ENCODE measurements around the gene TPPP3. TPM values are rescaled to one million over a fixed set of nuclear protein-coding genes. Genes with fewer than 3 reads are reported as not detected.

TPPP3 gene
- total RNA-seq: 100 to 1,000 TPM in 1 of 4 donors, 10 to 100 TPM in 3; 14.8 to 111 (median 55.0) TPM

GRCh38 chr16:67393111-67393787, at the start of gene TPPP3:
Gene TPPP3 (minus strand): TSS chr16:67393498. CDS start chr16:67391111, 2,387 bp downstream.
- 4% methylated on average over 5 of the region's 56 CpGs; no CpG with 5 or more reads in 1 of the 2 donors for WGBS, 2 donors (ENCODE audit: low coverage in 1 of 2)
- ATAC-seq: peak; percentile 91
- H3K27ac ChIP-seq: peak within 1 kb of the TSS; percentile 60 to 89 (median 88)
- peak in 3 of 4 experiments; percentile 76 to 90 (median 82) for TF ChIP-seq CTCF (IDR thresholded peaks at IDR 0.05)
- no peak for TF ChIP-seq EP300 (IDR thresholded peaks at IDR 0.05)
- TF ChIP-seq POLR2AphosphoS5 (IDR thresholded peaks at IDR 0.05): peak; percentile 57
- TF ChIP-seq POLR2A (IDR thresholded peaks at IDR 0.05): peak; percentile 57 to 62
- H3K27me3 ChIP-seq: no peaks in the 10 kb centered on the region
- no peaks in the 10 kb centered on the region for H3K9me3 ChIP-seq
- H3K4me3 ChIP-seq: peak within 1 kb of the TSS; percentile 52 to 63
- peaks cover 3 to 89% (median 63%) of the 10 kb centered on the region in 3 donors for H3K4me1 ChIP-seq
- H3K36me3 ChIP-seq: no peaks in the 10 kb centered on the region

- 70 to 76% methylated on average over 5 to 8 of the region's 13 CpGs for WGBS, 2 donors (ENCODE audit: low coverage in 1 of 2)
- no peaks in the 10 kb centered on the region for H3K9me3 ChIP-seq
- TF ChIP-seq POLR2A (IDR thresholded peaks at IDR 0.05): no peak
- no peak for TF ChIP-seq POLR2AphosphoS5 (IDR thresholded peaks at IDR 0.05)
- TF ChIP-seq CTCF (IDR thresholded peaks at IDR 0.05): no peak
- TF ChIP-seq EP300 (IDR thresholded peaks at IDR 0.05): no peak
- no peaks in the 10 kb centered on the region for H3K27me3 ChIP-seq
- H3K4me1 ChIP-seq: peaks cover 0 to 76% (median 39%) of the 10 kb centered on the region in 3 donors
- peak overlapping the region in 3 of 4 donors; percentile 5 to 54 (median 24) for H3K27ac ChIP-seq
- H3K4me3 ChIP-seq: no peak overlapping the region
- H3K36me3 ChIP-seq: peaks cover 0 to 83% of the 10 kb centered on the region in 2 donors
- ATAC-seq: no peak
Measured at GRCh38 chr16:67442581-67443255, 49.4 kb upstream of the TPPP3 start.

GRCh38 chr16:67441907-67442306, 48.6 kb upstream of the TPPP3 start:
- H3K4me3 ChIP-seq: no peak overlapping the region
- H3K4me1 ChIP-seq: peaks cover 0 to 68% (median 31%) of the 10 kb centered on the region in 3 donors
- ATAC-seq: peak; percentile 14
- 45 to 70% methylated on average over 1 to 3 of the region's 5 CpGs for WGBS, 2 donors (ENCODE audit: low coverage in 1 of 2)
- no peak for TF ChIP-seq POLR2A (IDR thresholded peaks at IDR 0.05)
- TF ChIP-seq CTCF (IDR thresholded peaks at IDR 0.05): no peak
- TF ChIP-seq EP300 (IDR thresholded peaks at IDR 0.05): no peak
- no peak for TF ChIP-seq POLR2AphosphoS5 (IDR thresholded peaks at IDR 0.05)
- H3K27me3 ChIP-seq: no peaks in the 10 kb centered on the region
- no peaks in the 10 kb centered on the region for H3K9me3 ChIP-seq
- peak overlapping the region in 1 of 4 donors; percentile 54 for H3K27ac ChIP-seq
- H3K36me3 ChIP-seq: peaks cover 0 to 83% of the 10 kb centered on the region in 2 donors

- peaks cover 0 to 88% of the 10 kb centered on the region in 2 donors for H3K36me3 ChIP-seq
- no peaks in the 10 kb centered on the region for H3K27me3 ChIP-seq
- TF ChIP-seq POLR2A (IDR thresholded peaks at IDR 0.05): no peak
- no peak for TF ChIP-seq CTCF (IDR thresholded peaks at IDR 0.05)
- no peak overlapping the region for H3K4me3 ChIP-seq
- WGBS, 2 donors (ENCODE audit: low coverage in 1 of 2): 78 to 87% methylated on average over 4 to 6 of the region's 17 CpGs
- ATAC-seq: no peak
- no peaks in the 10 kb centered on the region for H3K9me3 ChIP-seq
- H3K4me1 ChIP-seq: peaks cover 0 to 62% (median 25%) of the 10 kb centered on the region in 3 donors
- peak overlapping the region in 1 of 4 donors; percentile 27 for H3K27ac ChIP-seq
Measured at GRCh38 chr16:67441271-67441753, 48.0 kb upstream of the TPPP3 start.

All from gastroesophageal sphincter (tissue), 4 donors.